NCI-H345 (cell line): Measurements from ENCODE around the gene STAM.
"Not testable (repeated sequence)": the region's sequence is repeated elsewhere in the genome, so short reads cannot be mapped to it uniquely, and the experiment has no call there.

ENCODE experiments used
- DNase-seq: peaks from one replicate; lab custom pipeline; 2025; lab: John Stamatoyannopoulos, UW

STAM gene

GRCh38 chr10:17643755-17644484 lies at the start of gene STAM:
STAM (plus strand) TSS chr10:17644151; CDS start chr10:17644340, 189 bp downstream.
- peak; percentile 88 for DNase-seq

- no peak for DNase-seq
Observed at GRCh38 chr10:17597386-17597785, 46.6 kb upstream of the STAM start.

GRCh38 chr10:17599089-17599488 lies 44.9 kb upstream of the STAM start:
- no peak for DNase-seq

- no peak for DNase-seq
Observed at GRCh38 chr10:17605936-17606335, 38.0 kb upstream of the STAM start.

GRCh38 chr10:17606547-17607040 lies 37.4 kb upstream of the STAM start:
- no peak for DNase-seq

GRCh38 chr10:17607060-17607459 lies 36.9 kb upstream of the STAM start:
- DNase-seq: no peak

GRCh38 chr10:17607603-17608332 lies 36.2 kb upstream of the STAM start:
- peak; percentile 10 for DNase-seq

- no peak for DNase-seq
Observed at GRCh38 chr10:17609523-17610079, 34.4 kb upstream of the STAM start.

GRCh38 chr10:17616403-17617030 lies 27.4 kb upstream of the STAM start:
- no peak for DNase-seq

- peak; percentile 36 for DNase-seq
Observed at GRCh38 chr10:17617031-17617911, 26.7 kb upstream of the STAM start, which contains the start of gene HACD1. HACD1 (minus strand) TSS chr10:17617374; CDS start chr10:17617339, 35 bp downstream.

GRCh38 chr10:17622061-17622460 lies 21.9 kb upstream of the STAM start:
- DNase-seq: no peak

GRCh38 chr10:17624996-17625395 lies 19.0 kb upstream of the STAM start:
- DNase-seq: no peak

- no peak for DNase-seq
Observed at GRCh38 chr10:17626656-17627055, 17.3 kb upstream of the STAM start.

- DNase-seq: not testable (repeated sequence)
Observed at GRCh38 chr10:17632590-17632989, 11.4 kb upstream of the STAM start.

GRCh38 chr10:17633353-17633752 lies 10.6 kb upstream of the STAM start:
- DNase-seq: no peak

- DNase-seq: no peak
Observed at GRCh38 chr10:17637869-17638268, 6.1 kb upstream of the STAM start.

- no peak for DNase-seq
Observed at GRCh38 chr10:17640331-17640816, 3.6 kb upstream of the STAM start.

GRCh38 chr10:17643339-17643754 lies 604 bp upstream of the STAM start:
- DNase-seq: peak; percentile 64

GRCh38 chr10:17644485-17644943 lies 563 bp downstream of the STAM start:
- no peak for DNase-seq

- no peak for DNase-seq
Observed at GRCh38 chr10:17645621-17646345, 1.8 kb downstream of the STAM start.
